Liver (tissue), 3 donors: Measurements from ENCODE around the gene FRMD5.

Experiments used
- CTCF ChIP-seq: fragments of 150-350 bp; IDR thresholded peaks from 2 replicates; pipeline ENCODE4 v1.5.1; 2017; ENCODE audit warnings: improper control_type of control experiment, low read depth, low read length; ENCODE audit not compliant: missing input control
- GABPA ChIP-seq, 2 donors: IDR thresholded peaks in 1 of 2; conservative IDR thresholded peaks in 1 of 2; 2 replicates each; pipeline ENCODE4 v1.6.1; 2016; ENCODE audit warnings: antibody characterized with exemption in 2 of 2, mild to moderate bottlenecking in 1 of 2, moderate library complexity in 1 of 2
- JUND ChIP-seq, 2 donors: IDR thresholded peaks; 2 replicates each; pipeline ENCODE4 v1.6.1; 2016; ENCODE audit warnings: antibody characterized with exemption in 2 of 2
- MAX ChIP-seq: IDR thresholded peaks from 2 replicates; pipeline ENCODE4 v1.6.1; 2016; ENCODE audit warnings: antibody characterized with exemption
- RAD21 ChIP-seq, 2 donors: IDR thresholded peaks; 2 replicates each; pipeline ENCODE4 v1.6.1; 2016; ENCODE audit warnings: antibody characterized with exemption in 2 of 2, mild to moderate bottlenecking in 2 of 2
- REST ChIP-seq: IDR thresholded peaks from 2 replicates; pipeline ENCODE4 v1.6.1; 2016; ENCODE audit warnings: antibody characterized with exemption, mild to moderate bottlenecking
- SP1 ChIP-seq: IDR thresholded peaks from 2 replicates; pipeline ENCODE4 v1.6.1; 2018; ENCODE audit warnings: antibody characterized with exemption, mild to moderate bottlenecking
- TAF1 ChIP-seq: conservative IDR thresholded peaks from 2 replicates; pipeline ENCODE4 v1.6.1; 2016; ENCODE audit warnings: antibody characterized with exemption, mild to moderate bottlenecking
- YY1 ChIP-seq: IDR thresholded peaks from 2 replicates; pipeline ENCODE4 v1.6.1; 2016; ENCODE audit warnings: antibody characterized with exemption, mild to moderate bottlenecking
- donor health status: healthy.
- donor health status: healthy.

- TF ChIP-seq YY1 (no peak), CTCF (no peak), MAX (no peak), SP1 (no peak), REST (no peak), GABPA (IDR thresholded peaks at IDR 0.05 in 1 of 2, conservative IDR thresholded peaks at IDR 0.05 in 1 of 2) (no peak), RAD21 (IDR thresholded peaks at IDR 0.05) (no peak), TAF1 (no peak), JUND (IDR thresholded peaks at IDR 0.05) (no peak)
These were observed 171.9 kb downstream of the FRMD5 start for GRCh38 chr15:44023176-44023575.
